Mucosa of descending colon (tissue), 3 donors: ENCODE data around the gene EYA2. TPM values are rescaled to one million over a fixed set of nuclear protein-coding genes. Genes with fewer than 3 reads are reported as not detected.
A peak's percentile ranks its signal among the peaks of the same experiment; 100 is the strongest.

ENCODE experiments used
- ATAC-seq: fragments of 200-7000 bp; cut with Tn5 transposase; one replicate; pipeline ENCODE4 v1.9.1; 2020; ENCODE audit warnings: mild to moderate bottlenecking, moderate library complexity
- DNase-seq, 3 donors: peaks; one replicate each; pipeline ENCODE4 v3.0.0-alpha.2; 2020
- H3K36me3 ChIP-seq: fragments of 200-600 bp; one replicate; pipeline ENCODE4 v1.8.0; 2021; ENCODE audit warnings: low read depth, mild to moderate bottlenecking
- H3K4me1 ChIP-seq: fragments of 200-600 bp; one replicate; pipeline ENCODE4 v1.8.0; 2021; ENCODE audit warnings: low read depth, mild to moderate bottlenecking
- H3K4me3 ChIP-seq: fragments of 200-600 bp; one replicate; pipeline ENCODE4 v1.8.0; 2021; ENCODE audit warnings: mild to moderate bottlenecking
- H3K9me3 ChIP-seq: fragments of 200-600 bp; one replicate; pipeline ENCODE4 v1.8.0; 2021; ENCODE audit warnings: mild to moderate bottlenecking
- CTCF ChIP-seq: fragments of 200-600 bp; IDR thresholded peaks from one replicate; pipeline ENCODE4 v1.8.0; 2022; ENCODE audit warnings: antibody characterized with exemption, mild to moderate bottlenecking
- intact Hi-C, 2 donors: fragments of 100-400 bp; cut with DNase I in 1 of 2; cut with micrococcal nuclease in 1 of 2; formaldehyde crosslinking; loops; one replicate each; pipeline versions ENCODE4 v1.11.0 to v1.11.1; 2022; cut with DNase I, micrococcal nuclease
- microRNA-seq: library from miRNA; unstranded; fragments of <30 nt; microRNA quantifications from one replicate; pipeline ENCODE4, GENCODE V29; 2019
- total RNA-seq, 3 donors: library from RNA; stranded (reverse); fragmentation: NEBNext Ultra II Directional in 2 of 3; extraction: Animal tissue kit (Norgen Biotek cat#: 25700) in 2 of 3; gene quantifications; one replicate each; pipeline versions ENCODE4 v1.2.1 to v1.2.4, GENCODE V29; 2021 to 2023
- donor health status: DM: no; HTN: no; CAD: no; lungs with moderate emphysema.
- donor health status: DM: no; HTN: no; CAD: no.
- donor health status: DM: no; HTN: yes; CAD: no.

Gene EYA2
- total RNA-seq, 3 donors from 2014 or later: 14.3 to 22.3 (median 19.5) TPM

- Histone ChIP-seq H3K9me3 (no peaks in the 10 kb centered on the region), H3K4me3 (no peak overlapping the region), H3K36me3 (peaks cover 7% of the 10 kb centered on the region), H3K4me1 (no peaks in the 10 kb centered on the region)
- ATAC-seq (no peak), DNase-seq (no peak)
- no peak for TF ChIP-seq CTCF
- intact Hi-C loops: no loop called here
These were observed 341.4 kb downstream of the EYA2 start for GRCh38 chr20:47235853-47236638.

- H3K4me1 ChIP-seq: no peaks in the 10 kb centered on the region
- ATAC-seq (no peak), DNase-seq (no peak)
- H3K36me3 ChIP-seq: peaks cover 7% of the 10 kb centered on the region
- TF ChIP-seq CTCF: no peak
- no peaks in the 10 kb centered on the region for H3K9me3 ChIP-seq
- intact Hi-C loops: no loop called here
- no peak overlapping the region for H3K4me3 ChIP-seq
These were observed 341.9 kb downstream of the EYA2 start for GRCh38 chr20:47236639-47236900.

GRCh38 chr20:47237715-47238114 lies 343.1 kb downstream of the EYA2 start:
- no peak overlapping the region for H3K4me3 ChIP-seq
- H3K9me3 ChIP-seq: no peaks in the 10 kb centered on the region
- ATAC-seq (no peak), DNase-seq (no peak)
- peaks cover 3% of the 10 kb centered on the region for H3K4me1 ChIP-seq
- intact Hi-C loops: no loop called here
- H3K36me3 ChIP-seq: peaks cover 7% of the 10 kb centered on the region
- no peak for TF ChIP-seq CTCF

Small RNAs within 50 kb of the gene (microRNA-seq; reads per million reads assigned to microRNA genes)
- 2.3 reads per million, percentile 5 among the genes with 10 or more reads in this experiment for gene MIR3616

Other genes starting within 250 kb of the EYA2 start
- gene SLC13A3, start 243.4 kb upstream of the EYA2 start, total RNA-seq: under 1 TPM in 2 of 3 donors, not detected in 1; 0.27 to 0.54 TPM
- gene TP53RK, start 205.4 kb upstream of the EYA2 start, total RNA-seq: 10 to 100 TPM in 1 of 3 donors, 1 to 10 TPM in 2; 7.8 to 10.4 (median 8.2) TPM
- gene SLC2A10, start 185.2 kb upstream of the EYA2 start, total RNA-seq: 10 to 100 TPM; 13.4 to 37.5 (median 26.3) TPM